Measurements from ENCODE around the gene TRIM5.
A peak's percentile ranks its signal among the peaks of the same experiment; 100 is the strongest.
"Not testable (repeated sequence)": the region's sequence is repeated elsewhere in the genome, so short reads cannot be mapped to it uniquely, and the experiment has no call there.

The TRIM5 gene

DNA sequence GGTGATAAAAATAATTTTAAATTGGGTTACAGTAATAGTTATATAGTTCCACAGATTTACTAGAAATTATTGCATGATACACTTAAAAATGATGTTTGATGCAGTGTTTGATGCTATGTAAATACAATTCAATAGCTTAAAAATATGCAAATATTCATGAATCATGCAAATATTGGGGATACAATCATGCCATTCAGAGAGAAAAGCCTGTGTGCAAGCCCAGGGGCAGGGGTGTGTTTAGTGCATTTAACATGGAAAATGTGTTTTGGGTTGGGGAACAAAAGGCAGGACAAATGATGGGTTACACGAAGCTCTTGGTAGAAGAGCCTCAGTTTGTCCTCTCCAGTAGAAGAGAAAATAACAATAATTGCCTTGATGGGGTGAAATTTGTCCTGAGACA is 10.7 kb upstream of the TRIM5 start:
- no peak overlapping the region for H3K27ac ChIP-seq
- TF ChIP-seq, protein P1, sequence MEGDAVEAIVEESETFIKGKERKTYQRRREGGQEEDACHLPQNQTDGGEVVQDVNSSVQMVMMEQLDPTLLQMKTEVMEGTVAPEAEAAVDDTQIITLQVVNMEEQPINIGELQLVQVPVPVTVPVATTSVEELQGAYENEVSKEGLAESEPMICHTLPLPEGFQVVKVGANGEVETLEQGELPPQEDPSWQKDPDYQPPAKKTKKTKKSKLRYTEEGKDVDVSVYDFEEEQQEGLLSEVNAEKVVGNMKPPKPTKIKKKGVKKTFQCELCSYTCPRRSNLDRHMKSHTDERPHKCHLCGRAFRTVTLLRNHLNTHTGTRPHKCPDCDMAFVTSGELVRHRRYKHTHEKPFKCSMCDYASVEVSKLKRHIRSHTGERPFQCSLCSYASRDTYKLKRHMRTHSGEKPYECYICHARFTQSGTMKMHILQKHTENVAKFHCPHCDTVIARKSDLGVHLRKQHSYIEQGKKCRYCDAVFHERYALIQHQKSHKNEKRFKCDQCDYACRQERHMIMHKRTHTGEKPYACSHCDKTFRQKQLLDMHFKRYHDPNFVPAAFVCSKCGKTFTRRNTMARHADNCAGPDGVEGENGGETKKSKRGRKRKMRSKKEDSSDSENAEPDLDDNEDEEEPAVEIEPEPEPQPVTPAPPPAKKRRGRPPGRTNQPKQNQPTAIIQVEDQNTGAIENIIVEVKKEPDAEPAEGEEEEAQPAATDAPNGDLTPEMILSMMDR (IDR thresholded peaks at IDR 0.05) = no peak
- no peak overlapping the region for H3K4me3 ChIP-seq
- no peak for DNase-seq (ENCODE audit: low spot score)

DNA sequence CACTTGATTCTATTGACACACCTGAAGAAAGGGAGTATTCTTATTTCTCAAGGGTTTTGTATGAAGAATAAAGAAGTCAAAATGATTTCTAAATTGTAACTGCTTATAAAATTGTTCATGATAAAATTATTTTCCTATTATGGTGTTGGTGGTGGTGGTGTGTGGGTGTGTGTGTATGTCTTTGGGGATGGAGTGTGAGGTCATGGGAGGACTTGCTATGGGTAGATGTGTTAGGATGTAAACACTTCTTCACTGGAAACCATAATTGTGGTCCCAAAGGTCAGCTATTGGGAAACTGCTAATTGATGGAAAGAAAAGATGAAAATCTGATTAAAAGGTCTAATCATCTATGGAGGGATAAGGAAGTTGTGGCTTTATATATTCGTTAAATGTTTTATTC is 9.8 kb upstream of the TRIM5 start:
- Histone ChIP-seq H3K4me3 (no peak overlapping the region), H3K27ac (no peak overlapping the region)
- TF ChIP-seq, protein P1 (IDR thresholded peaks at IDR 0.05) = no peak
- DNase-seq (ENCODE audit: low spot score) = no peak

DNA sequence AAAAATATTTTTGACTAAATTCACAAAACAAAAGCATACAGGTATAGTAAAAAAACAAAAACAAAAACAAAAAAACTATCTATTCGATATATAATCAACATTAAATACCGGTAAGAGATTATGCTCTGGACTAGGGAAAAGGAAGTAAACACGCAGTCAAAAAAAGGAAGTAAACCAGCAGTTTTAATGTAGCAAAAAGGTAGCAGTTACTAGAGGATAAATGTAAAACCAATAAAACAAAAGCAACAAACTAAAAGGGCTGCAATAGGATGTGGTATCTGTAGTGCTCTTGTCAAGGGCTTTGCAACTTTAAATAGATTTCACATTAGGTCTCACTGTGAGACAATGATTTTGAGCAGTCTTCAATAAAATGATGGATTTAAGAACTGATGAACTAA is 7.1 kb upstream of the TRIM5 start:
- Histone ChIP-seq H3K27ac (no peak overlapping the region), H3K4me3 (peak overlapping the region; percentile 64)
- TF ChIP-seq, protein P1 (IDR thresholded peaks at IDR 0.05) = no peak
- no peak for DNase-seq (ENCODE audit: low spot score)

DNA sequence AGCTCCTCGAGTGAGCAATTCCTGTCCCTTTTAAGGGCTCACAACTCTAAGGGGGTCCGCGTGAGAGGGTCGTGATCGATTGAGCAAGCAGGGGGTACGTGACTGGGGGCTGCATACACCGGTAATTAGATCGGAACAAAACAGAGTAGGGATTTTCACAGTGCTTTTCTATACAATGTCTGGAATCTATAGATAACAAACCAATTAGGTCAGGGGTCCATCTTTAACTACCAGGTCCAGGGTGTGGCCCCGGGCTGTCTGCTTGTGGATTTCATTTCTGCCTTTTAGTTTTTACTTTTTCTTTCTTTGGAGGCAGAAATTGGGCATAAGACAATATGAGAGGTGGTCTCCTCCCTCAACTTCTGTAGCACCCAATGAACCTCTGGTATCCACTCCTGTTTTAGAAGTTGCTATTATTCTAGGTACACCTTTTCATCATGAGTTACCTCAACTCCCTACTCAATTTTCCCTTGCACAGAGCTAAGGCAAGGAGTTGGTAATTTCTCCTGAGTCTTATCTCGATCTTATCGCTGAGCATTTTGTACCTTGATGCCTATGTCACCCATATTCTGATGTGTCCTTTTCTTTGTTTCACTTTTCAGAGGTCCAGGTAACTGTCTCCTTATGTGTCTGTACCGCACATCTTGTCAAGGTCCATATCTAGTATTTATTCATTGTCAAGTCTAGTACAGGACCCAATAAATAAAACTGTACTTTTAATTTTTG is 6.5 kb upstream of the TRIM5 start:
- Histone ChIP-seq H3K27ac (peak overlapping the region; percentile 85 to 89), H3K4me3 (peak overlapping the region; percentile 64)
- DNase-seq (ENCODE audit: low spot score) = not testable (repeated sequence)

DNA sequence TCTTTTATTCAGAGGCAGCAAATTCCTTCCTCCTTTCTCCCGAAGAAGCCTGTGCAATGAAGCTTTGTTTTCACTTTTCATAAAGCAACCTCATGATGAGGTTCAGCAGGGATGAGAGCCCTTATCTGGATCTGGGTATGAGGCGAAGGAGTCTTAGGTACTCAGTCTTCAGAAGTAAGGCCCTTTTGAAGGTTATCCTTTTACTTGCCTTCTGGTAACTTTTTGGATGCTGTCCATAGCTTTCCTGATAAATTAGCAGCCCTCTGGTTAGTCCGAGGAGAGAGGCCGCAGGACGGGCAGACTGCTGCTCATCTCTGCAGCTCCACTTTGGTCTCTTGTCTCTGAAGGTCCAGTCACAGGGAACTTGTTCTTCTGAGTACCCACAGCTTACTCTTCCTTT is 5.9 kb upstream of the TRIM5 start:
- peak; percentile 76 for DNase-seq (ENCODE audit: low spot score)
- peak overlapping the region; percentile 64 for H3K4me3 ChIP-seq
- TF ChIP-seq, protein P1 (IDR thresholded peaks at IDR 0.05) = no peak
- peak overlapping the region; percentile 85 to 89 for H3K27ac ChIP-seq

DNA sequence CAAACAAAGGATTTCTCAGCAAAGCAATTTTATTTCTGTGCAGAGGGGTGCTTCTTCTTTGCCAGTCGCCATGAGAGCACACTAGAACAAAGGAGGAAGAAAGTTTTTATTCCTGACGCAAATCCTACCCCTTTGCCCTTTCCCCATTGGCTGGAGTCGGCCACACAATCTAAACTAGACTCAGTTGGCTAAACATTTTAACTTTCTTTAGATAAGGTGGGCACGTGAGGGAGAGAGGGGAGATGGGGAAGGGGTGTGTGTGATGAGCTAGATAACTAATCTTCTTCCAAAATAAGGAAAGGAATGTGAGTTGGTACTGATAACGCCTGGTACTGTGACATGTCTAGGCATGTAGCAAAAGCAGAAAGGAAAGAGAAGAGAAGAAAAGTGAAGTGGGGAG is 5.3 kb upstream of the TRIM5 start:
- peak overlapping the region; percentile 85 to 89 for H3K27ac ChIP-seq
- DNase-seq (ENCODE audit: low spot score) = no peak
- TF ChIP-seq, protein P1 (IDR thresholded peaks at IDR 0.05) = no peak
- H3K4me3 ChIP-seq = peak overlapping the region; percentile 64

DNA sequence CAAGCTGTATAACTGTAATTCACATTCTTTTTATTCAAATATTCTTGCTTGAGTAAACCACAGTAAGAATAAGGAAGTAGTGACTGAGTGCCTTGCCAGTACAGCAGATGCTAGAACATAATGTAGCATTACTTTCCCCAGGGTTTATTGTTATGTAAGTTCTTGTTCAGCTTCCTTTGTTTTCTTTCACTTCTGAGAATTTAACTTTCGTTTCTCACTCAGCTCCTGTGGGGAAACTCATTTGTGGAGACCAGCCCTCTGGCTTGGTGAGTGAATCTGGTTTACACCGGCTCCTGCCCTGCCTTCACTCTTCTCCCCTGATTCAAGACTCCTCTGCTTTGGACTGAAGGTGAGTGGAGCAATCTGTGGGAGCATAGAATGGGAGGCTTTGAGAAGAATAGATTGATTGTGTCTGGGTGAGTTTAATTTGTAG is 4.7 kb upstream of the TRIM5 start, which contains the start of gene TRIM22:
TSS of gene TRIM22 (plus strand) at position 240 of the 433 bp plus-strand sequence. CDS start 6,443 bp downstream, outside the sequence.
- TF ChIP-seq, protein P1 (IDR thresholded peaks at IDR 0.05) = no peak
- peak within 1 kb of the TSS; percentile 64 for H3K4me3 ChIP-seq
- peak within 1 kb of the TSS; percentile 85 to 89 for H3K27ac ChIP-seq
- no peak for DNase-seq (ENCODE audit: low spot score)
